HG03354 (cell line): Measurements from ENCODE around the gene SUPT6H.

Experiments used
- ATAC-seq: cut with Tn5 transposase; IDR thresholded peaks from one replicate; pipeline ENCODE4 v1.9.1; 2021; ENCODE audit warnings: mild to moderate bottlenecking; ENCODE audit not compliant: unreplicated experiment, poor library complexity, severe bottlenecking

The SUPT6H gene

DNA sequence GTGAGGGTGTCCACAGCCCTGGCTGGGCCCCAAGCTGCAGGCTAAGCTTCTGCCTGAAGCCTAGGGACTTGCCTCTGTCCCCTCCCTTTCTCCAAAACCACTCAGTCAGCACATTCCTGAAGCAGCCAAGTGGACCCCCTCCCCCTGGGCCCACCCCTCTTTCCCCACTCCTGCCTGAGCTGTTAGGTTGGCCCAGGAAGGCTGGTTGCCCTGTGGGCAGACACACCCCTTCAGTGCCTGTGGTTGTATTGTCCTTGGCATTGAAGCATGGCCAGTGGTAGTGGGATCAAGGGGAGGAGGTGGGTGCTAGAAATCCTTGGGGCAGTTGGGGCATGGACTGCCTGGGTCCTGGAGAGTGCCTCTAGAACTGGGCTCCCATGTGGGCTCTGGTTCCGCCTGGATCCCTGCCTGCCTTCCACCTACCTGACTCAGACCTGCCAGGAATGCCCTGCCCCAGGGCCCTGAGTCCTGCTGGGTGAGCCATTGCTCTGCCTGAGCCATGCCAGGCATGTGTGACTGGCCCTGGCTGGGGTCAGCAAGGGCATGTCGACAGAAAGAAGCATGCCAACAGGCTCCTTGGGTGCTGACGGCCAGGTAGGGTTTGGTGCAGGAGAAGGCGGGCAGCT, 83.9 kb downstream of the SUPT6H start:
- no peak for ATAC-seq

DNA sequence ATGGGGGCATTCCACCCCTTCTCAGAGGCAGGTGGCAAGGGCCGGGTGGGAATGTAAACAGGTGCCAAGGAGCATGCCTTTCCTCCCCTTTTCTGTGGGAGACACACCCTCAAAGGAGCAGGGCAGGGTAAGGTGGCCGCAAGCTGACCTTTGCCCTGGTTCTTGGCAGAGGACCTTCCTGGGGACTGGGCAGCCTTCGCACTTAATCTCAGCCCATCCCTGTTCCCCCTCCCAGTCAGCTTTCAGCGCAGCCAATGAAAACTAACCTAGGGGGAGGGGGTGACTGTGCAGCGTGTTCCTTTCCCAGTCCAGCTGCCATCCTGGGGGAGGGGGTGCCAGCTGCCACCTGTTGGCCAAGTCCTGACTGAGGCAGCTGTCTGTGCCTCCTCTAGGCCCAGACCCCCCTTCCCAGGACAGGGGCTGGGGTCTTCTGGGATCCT, 84.6 kb downstream of the SUPT6H start:
- no peak for ATAC-seq

DNA sequence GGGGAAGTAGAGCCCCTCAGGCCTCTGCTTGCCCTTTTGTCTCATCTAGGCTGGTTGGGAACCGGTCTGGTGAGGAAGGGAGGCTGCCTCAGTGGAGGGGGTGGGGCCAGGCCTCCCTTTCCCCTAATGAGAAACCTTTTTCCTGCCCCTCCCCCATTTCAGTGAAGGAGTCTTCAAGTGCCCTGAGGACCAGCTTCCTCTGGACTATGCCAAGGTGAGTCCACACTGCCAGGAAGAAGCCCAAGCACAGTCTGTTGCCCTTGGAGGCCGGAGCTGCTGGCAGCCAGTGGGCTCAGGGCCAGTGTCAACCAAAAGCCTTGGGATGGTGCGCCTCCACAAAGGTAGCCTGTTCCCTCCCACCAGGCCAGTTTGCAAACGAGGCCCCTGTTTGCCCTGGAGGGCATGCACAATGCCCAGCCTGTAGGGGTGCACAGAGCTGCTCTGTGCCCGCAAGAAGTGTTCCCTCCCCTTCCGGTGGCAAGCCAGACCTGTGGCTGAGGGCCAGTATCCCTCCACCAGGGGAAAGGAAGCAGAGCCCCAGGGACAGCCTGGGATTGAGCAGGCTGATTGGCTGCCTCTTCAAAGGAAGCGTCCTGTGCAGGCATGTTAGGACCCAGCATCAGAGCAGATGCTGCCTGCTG, 85.2 kb downstream of the SUPT6H start:
- no peak for ATAC-seq

DNA sequence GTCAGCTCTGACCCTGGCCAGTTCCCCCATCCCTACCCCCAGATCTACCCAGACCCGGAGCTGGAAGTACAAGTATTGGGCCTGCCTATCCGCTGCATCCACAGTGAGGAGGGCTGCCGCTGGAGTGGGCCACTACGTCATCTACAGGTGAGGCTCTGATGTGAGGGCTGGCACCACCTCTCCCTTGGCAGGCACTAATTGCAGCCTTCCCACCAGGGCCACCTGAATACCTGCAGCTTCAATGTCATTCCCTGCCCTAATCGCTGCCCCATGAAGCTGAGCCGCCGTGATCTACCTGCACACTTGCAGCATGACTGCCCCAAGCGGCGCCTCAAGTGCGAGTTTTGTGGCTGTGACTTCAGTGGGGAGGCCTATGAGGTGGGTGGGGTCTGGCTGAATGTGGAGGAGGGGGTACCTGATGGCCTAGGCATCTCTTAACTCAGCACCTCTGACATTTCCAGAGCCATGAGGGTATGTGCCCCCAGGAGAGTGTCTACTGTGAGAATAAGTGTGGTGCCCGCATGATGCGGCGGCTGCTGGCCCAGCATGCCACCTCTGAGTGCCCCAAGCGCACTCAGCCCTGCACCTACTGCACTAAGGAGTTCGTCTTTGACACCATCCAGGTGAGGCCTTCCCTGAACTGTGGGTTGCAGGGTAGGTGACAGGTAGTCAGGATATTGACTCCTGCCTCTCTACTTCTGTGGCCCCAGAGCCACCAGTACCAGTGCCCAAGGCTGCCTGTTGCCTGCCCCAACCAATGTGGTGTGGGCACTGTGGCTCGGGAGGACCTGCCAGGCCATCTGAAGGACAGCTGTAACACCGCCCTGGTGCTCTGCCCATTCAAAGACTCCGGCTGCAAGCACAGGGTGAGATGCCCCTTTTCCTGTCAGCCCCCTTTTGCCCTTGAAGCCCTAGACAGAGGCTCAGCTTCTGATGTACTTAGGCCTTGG, 86.1 kb downstream of the SUPT6H start:
- no peak for ATAC-seq

DNA sequence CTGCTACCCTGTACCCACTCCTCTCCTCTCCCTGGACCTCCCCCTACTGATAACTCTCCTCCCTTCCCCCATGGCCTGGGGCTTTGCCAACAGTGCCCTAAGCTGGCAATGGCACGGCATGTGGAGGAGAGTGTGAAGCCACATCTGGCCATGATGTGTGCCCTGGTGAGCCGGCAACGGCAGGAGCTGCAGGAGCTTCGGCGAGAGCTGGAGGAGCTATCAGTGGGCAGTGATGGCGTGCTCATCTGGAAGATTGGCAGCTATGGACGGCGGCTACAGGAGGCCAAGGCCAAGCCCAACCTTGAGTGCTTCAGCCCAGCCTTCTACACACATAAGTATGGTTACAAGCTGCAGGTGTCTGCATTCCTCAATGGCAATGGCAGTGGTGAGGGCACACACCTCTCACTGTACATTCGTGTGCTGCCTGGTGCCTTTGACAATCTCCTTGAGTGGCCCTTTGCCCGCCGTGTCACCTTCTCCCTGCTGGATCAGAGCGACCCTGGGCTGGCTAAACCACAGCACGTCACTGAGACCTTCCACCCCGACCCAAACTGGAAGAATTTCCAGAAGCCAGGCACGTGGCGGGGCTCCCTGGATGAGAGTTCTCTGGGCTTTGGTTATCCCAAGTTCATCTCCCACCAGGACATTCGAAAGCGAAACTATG, 87.0 kb downstream of the SUPT6H start:
- no peak for ATAC-seq

DNA sequence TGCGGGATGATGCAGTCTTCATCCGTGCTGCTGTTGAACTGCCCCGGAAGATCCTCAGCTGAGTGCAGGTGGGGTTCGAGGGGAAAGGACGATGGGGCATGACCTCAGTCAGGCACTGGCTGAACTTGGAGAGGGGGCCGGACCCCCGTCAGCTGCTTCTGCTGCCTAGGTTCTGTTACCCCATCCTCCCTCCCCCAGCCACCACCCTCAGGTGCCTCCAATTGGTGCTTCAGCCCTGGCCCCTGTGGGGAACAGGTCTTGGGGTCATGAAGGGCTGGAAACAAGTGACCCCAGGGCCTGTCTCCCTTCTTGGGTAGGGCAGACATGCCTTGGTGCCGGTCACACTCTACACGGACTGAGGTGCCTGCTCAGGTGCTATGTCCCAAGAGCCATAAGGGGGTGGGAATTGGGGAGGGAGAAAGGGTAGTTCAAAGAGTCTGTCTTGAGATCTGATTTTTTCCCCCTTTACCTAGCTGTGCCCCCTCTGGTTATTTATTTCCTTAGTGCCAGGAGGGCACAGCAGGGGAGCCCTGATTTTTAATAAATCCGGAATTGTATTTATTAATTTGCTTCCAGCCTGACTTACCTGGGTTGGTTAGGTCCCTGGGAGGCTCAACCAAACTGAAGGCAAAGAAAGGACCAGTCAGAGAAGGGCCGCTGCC, 87.6 kb downstream of the SUPT6H start:
- ATAC-seq = no peak

DNA sequence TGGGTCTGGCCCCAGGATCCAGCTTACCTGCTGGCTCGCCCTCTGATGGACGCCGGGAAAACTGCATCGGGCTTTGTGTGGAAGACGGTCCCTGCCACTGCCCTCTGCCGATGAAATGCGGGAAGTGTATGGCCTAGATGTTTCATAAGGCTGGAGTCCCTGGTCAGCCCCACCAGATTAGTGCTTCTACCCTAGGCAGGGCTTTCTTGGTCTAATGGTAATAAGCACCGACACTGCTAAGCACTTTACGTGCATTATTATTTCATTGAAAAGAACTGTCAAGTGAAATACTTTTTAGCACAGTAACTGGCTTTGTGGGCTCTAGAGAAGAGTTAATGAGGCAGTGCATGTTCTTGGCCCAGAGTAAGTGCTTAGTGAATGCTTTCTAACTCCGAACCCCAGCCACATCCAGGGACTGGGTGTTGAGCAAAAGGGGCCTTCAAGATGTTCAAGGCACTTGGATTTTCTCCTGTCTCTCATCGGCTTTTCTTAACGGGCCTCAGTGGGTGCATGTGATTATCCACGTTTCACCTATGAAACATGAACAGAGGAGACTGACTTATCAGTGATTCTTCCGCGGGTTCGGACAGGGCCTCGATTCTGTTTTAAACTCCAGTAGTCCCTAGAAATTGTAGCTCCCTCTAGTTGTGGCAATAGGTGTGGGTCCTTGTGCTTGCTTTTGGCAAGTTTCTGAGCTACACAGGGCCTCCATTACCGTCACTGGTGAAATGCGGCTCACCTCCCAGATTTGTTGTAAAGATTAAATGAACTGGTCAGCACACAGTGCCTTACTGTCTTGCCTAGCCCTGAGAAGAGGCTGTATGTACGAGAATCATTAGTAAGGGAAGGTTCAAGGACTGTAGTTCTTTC, 88.4 kb downstream of the SUPT6H start:
- ATAC-seq = peak; percentile 77

DNA sequence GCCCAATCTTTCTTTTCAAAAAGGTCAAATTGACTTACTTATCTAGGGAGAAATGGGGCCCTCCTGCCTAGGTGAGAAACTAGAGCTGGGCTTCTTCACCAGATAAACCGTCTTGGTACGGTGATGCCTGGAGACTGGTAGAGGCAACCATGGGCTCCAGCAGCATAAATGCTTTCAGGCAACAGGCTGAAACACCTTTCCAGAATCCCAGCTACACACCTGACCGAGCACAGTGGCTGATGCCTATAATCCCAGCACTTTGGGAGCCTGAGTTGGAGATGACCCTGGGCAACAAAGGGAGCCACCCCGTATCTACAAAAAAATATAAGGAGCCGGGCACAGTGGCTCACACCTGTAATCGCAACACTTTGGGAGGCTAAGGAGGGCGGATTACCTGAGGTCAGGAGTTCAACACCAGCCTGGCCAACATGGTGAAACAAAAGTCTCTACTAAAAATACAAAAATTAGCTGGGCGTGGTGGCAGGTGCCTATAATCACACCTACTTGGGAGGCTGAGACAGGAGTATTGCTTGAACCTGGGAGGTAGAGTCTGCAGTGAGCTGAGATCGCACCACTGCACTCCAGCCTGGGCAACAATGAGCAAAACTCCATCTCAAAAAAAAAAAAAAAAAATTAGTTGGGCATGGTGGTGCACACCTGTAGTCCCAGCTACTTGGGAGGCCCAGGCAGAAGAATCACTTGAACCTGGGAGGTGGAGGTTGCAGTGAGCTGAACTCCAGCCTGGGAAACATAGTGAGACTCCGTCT, 89.8 kb downstream of the SUPT6H start:
- ATAC-seq = no peak
